Stimulated activated naive CD8-positive, alpha-beta T cell treated with anti-CD3 and anti-CD28 coated beads, Interleukin-15, Interleukin-2, amounts not matched to agents 100 U/mL and 50 U/mL, for 24 hours (primary cell): ENCODE data around the gene NPHP3.
"Not testable (repeated sequence)": the region's sequence is repeated elsewhere in the genome, so short reads cannot be mapped to it uniquely, and the experiment has no call there.

ENCODE experiments used
- ATAC-seq: fragments of 150-1000 bp; cut with Tn5 transposase; one replicate; pipeline ENCODE4 v1.10.0; 2021
- DNase-seq: peaks from one replicate; pipeline ENCODE4 v3.0.0; 2021

Gene NPHP3

DNA sequence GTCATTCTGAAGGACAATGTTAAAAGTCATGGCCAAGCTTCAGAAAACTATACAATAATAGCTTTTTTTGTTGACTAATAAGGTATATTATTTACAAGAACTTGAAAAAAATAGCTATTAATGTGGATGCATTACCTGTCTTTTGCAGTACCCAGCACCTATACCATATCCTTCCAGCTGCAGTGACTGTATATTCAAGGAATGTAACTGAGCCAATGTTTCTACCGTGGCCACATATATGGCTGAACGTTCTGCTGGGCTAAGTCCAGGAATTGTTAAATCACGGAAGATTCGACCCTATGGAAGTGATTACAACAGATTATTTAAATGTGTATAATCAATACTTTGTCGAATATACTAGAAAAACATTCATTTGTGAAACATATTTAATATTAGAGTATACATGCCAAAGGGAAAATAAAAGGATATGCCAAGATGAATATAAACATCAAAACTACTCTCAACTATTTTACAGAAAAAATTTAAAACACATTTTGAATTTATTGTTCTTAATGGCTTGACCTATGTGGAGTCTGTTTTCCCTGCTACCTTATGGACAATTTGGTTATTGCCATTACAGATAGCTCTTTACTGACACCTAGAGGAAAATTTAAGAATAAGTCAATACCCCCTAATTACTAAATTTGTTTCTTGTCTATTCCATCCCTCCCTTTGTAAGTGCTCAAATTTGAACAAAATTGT is 80.2 kb downstream of the NPHP3 start:
- DNase-seq (no peak), ATAC-seq (no peak)

DNA sequence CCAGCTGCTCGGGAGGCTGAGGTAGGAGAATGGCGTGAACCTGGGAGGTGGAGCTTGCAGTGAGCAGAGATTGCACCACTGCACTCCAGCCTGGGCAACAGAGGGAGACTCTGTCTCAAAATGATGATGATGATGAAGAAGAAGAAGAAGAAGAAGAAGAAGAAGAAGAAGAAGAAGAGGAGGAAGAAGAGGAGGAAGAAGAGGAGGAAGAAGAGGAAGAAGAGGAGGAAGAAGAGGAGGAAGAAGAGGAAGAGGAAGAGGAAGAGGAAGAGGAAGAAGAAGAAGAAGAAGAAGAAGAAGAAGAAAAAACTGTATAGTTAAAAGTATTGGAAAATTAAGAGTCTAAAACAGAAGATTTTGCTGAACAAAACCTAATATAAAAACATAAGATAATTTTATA is 80.8 kb downstream of the NPHP3 start:
- ATAC-seq, DNase-seq: not testable (repeated sequence)

DNA sequence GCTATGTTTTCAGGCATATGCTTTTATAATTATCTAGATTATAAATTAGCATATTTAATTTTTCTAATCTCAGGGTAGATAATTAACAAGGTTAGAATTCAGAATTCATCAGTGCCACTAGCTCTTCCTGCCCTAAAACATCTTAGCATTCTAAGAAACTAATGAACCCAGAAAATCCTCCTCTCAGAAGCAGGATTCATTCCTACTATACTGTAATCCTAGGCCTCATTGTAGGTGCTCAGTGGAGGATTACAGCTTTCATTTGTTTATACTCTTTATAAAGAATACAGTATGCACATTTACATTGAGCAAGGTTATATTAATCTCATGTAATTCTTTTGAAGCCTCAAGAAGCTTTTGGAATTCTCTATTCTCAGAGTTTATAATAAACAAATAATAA is 83.5 kb downstream of the NPHP3 start:
- ATAC-seq: no peak
- no peak for DNase-seq

DNA sequence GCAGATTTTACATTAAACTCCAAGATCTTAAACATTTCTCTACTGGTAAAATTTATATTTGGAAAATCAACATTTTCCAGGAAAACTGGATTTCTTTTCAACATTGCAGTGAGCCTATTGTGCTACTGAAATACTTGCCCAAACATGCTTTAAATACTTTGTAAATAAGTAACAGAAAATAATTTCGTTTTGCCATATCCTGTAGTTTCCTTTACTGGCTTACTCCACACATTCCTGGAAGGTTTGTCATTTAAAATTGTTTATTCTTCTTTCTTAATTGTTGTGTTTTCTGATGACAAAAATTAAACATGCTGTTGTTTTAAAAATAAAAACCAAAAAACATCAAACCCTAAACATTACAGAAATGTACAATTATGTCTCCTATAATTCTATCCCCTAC is 84.6 kb downstream of the NPHP3 start:
- no peak for ATAC-seq
- no peak for DNase-seq

DNA sequence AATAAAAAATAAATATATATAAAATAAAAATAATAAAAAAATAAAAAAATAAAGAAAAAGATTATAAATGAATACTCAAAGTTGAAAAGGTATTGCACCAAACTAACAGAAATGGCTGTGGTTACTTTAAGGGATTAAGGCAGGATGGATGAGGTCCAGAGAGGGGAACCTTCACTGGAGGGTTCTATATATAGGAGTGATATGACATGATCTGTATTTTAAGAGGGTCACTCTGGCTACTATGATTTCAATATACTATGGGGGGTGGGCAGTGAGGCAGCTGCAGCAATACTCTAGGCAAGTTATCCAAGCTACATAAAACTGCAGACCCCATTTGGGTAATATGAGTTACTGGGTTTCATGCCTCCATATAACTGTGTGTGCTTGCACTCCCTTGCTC is 87.2 kb downstream of the NPHP3 start:
- ATAC-seq (no peak), DNase-seq (no peak)
